Suprapubic skin (tissue), 4 donors: ENCODE measurements around the gene GPR50. TPM values are rescaled to one million over a fixed set of nuclear protein-coding genes. Genes with fewer than 3 reads are reported as not detected.

Source experiments
- DNase-seq, 2 donors: peaks; one replicate each; pipeline ENCODE4 v3.0.0-alpha.2; 2019; ENCODE audit warnings: low spot score in 2 of 2
- H3K27ac ChIP-seq: fragments of 200-600 bp; sonication (generic); one replicate; pipeline ENCODE4 v1.5.1; 2019
- H3K27me3 ChIP-seq: fragments of 200-600 bp; sonication (generic); one replicate; pipeline ENCODE4 v1.5.1; 2019
- H3K36me3 ChIP-seq: fragments of 200-600 bp; sonication (generic); one replicate; pipeline ENCODE4 v1.5.1; 2019
- H3K4me1 ChIP-seq: fragments of 200-600 bp; sonication (generic); one replicate; pipeline ENCODE4 v1.5.1; 2019
- H3K4me3 ChIP-seq: fragments of 200-600 bp; sonication (generic); one replicate; pipeline ENCODE4 v1.5.1; 2019; ENCODE audit warnings: mild to moderate bottlenecking
- H3K9me3 ChIP-seq: fragments of 200-600 bp; sonication (generic); one replicate; pipeline ENCODE4 v1.5.1; 2019
- EP300 ChIP-seq: sonication (generic); formaldehyde crosslinking; IDR thresholded peaks from one replicate; pipeline ENCODE4 v1.6.1; 2017; ENCODE audit warnings: antibody characterized with exemption
- POLR2A ChIP-seq, 2 donors: fragments of 450-650 bp; IDR thresholded peaks; one replicate each; pipeline ENCODE4 v1.6.1; 2017; ENCODE audit warnings: antibody characterized with exemption in 2 of 2, mild to moderate bottlenecking in 2 of 2, moderate library complexity in 2 of 2
- POLR2AphosphoS5 ChIP-seq, 3 donors: sonication (generic); formaldehyde crosslinking; IDR thresholded peaks; one replicate each; pipeline ENCODE4 v1.6.1; 2017; ENCODE audit warnings: antibody characterized with exemption in 3 of 3
- WGBS: methylation state at CpG from one replicate; pipeline ENCODE4 v1.1.5; 2018; 5-methylcytosine and 5-hydroxymethylcytosine counted together
- total RNA-seq, 4 donors: library from RNA; depleted of rRNA; stranded (reverse); fragments of >200 nt; gene quantifications; one replicate each; pipeline ENCODE4 v1.1.0, GENCODE V29; 2016
- TF ChIP-seq, protein P1 (sequence below), 2 donors: fragments of 200-600 bp in 1 of 2; fragments of 450-650 bp in 1 of 2; sonication (generic) in 1 of 2; IDR thresholded peaks; one replicate each; pipeline ENCODE4 v1.5.1; 2016 to 2019; ENCODE audit warnings: antibody characterized with exemption in 2 of 2, mild to moderate bottlenecking in 1 of 2, moderate library complexity in 1 of 2

GPR50 gene
- total RNA-seq, 4 donors from 2014 or later: not detected

DNA sequence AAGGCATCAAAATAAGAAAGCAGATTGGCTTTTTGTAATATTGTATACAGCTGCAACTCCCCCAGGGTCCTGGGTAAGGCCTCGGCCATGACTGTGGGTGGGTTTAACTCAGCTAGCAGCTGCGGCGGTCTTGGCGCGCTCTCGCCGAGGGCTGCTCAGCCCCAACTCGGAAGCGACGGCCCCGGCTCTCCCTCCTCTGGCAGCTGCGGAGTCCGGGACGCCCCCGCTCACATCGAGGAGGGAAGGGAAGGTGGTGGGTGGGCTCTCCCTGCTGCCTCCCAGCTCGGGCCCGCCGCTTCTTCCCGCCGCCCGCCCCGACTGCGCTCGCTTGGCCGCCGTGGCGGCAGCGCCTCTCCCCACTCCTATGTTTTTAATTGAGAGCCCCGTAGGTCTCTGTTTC, 51.2 kb downstream of the GPR50 start:
- TF ChIP-seq, protein P1, sequence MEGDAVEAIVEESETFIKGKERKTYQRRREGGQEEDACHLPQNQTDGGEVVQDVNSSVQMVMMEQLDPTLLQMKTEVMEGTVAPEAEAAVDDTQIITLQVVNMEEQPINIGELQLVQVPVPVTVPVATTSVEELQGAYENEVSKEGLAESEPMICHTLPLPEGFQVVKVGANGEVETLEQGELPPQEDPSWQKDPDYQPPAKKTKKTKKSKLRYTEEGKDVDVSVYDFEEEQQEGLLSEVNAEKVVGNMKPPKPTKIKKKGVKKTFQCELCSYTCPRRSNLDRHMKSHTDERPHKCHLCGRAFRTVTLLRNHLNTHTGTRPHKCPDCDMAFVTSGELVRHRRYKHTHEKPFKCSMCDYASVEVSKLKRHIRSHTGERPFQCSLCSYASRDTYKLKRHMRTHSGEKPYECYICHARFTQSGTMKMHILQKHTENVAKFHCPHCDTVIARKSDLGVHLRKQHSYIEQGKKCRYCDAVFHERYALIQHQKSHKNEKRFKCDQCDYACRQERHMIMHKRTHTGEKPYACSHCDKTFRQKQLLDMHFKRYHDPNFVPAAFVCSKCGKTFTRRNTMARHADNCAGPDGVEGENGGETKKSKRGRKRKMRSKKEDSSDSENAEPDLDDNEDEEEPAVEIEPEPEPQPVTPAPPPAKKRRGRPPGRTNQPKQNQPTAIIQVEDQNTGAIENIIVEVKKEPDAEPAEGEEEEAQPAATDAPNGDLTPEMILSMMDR (IDR thresholded peaks at IDR 0.05): no peak
- TF ChIP-seq POLR2AphosphoS5 (IDR thresholded peaks at IDR 0.05) (no peak), POLR2A (IDR thresholded peaks at IDR 0.05) (no peak), EP300 (no peak)
- no peaks in the 10 kb centered on the region for H3K9me3 ChIP-seq
- H3K27me3 ChIP-seq: peaks cover 5% of the 10 kb centered on the region
- 45% methylated on average over 24 of the region's 30 CpGs for whole genome bisulfite sequencing
- no peaks in the 10 kb centered on the region for H3K4me1 ChIP-seq
- no peak overlapping the region for H3K4me3 ChIP-seq
- no peaks in the 10 kb centered on the region for H3K36me3 ChIP-seq
- H3K27ac ChIP-seq: no peak overlapping the region
- DNase-seq: no peak

DNA sequence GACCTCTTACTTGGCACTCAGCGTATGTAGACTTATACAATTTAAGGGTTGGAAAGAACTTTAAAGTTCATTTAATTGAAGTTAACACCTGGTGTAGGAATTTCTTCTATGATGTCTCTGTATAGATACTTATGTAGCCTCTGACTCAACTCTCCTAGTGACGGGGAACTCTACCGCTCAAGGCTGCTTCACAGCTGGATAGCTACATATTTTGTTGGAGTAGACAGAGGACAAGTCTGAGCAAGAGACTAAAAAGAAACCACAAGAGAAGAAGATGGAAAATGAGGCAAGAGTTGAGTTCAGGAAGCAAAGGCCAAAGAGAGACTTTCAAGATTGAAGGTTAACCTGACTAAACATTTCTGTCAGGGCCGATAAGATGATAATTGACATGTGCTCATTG, 52.6 kb downstream of the GPR50 start:
- TF ChIP-seq EP300 (no peak), POLR2A (IDR thresholded peaks at IDR 0.05) (no peak), POLR2AphosphoS5 (IDR thresholded peaks at IDR 0.05) (no peak)
- TF ChIP-seq, protein P1 (IDR thresholded peaks at IDR 0.05): no peak
- 77% methylated on average over 4 of the region's 4 CpGs for WGBS
- H3K9me3 ChIP-seq: no peaks in the 10 kb centered on the region
- H3K27ac ChIP-seq: no peak overlapping the region
- H3K27me3 ChIP-seq: peaks cover 5% of the 10 kb centered on the region
- no peak for DNase-seq
- no peaks in the 10 kb centered on the region for H3K4me1 ChIP-seq
- H3K36me3 ChIP-seq: no peaks in the 10 kb centered on the region
- H3K4me3 ChIP-seq: no peak overlapping the region

Other genes starting within 250 kb of the GPR50 start
- gene HMGB3, start 193.2 kb upstream of the GPR50 start, total RNA-seq: 10 to 100 TPM in 3 of 4 donors, 1 to 10 TPM in 1; 6.5 to 19.6 (median 12.9) TPM
- 10 to 100 TPM; 23.6 to 33.8 (median 30.3) TPM for gene VMA21, start 220.6 kb downstream of the GPR50 start, total RNA-seq